ENCODE data around the gene PMVK. TPM values are rescaled to one million over a fixed set of nuclear protein-coding genes. Genes with fewer than 3 reads are reported as not detected.

PMVK gene
- total and polyA plus RNA-seq, 2 of the 4 experiments (the other 2 are of a cell fraction): 9.0 to 28.1 TPM

DNA sequence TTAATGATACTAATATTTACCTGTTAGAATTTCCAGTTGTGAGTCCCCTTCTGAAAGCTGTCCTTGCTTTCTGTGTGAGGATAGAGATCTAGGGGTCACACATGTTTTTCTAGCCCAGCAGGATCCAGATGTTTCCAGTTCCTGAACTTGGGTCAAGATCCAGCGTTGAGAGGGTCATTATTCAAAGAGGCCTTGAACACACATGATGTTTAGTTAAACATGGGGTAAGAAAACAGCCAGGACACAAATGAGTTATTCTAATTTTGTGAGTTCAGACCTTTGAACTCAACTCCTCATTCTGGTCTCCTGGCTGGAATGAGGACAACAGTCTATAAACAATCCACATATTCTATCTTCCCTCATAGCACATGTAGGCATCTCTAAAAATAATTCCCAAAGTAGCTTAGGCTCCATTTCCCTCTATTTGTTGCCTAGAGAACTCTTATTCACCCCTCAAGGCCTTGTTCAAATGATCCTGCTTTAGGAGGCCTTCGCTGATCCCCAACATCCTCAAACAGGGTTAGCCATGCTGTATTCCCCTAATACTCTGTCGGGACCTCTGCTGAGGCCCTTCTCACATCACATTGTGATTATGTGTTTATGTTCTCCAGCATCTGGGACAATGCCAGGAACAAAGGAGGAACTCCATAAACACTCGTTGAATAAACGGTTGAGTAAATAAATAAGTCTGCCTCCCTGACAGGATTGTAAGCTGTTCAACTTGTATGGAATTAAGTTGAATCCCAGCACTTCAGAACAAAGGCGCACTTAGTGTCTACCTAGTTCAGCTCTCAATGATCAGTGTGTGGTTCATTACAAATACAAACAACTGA is 51.4 kb downstream of the PMVK start (continued):
- TF ChIP-seq, protein P1, sequence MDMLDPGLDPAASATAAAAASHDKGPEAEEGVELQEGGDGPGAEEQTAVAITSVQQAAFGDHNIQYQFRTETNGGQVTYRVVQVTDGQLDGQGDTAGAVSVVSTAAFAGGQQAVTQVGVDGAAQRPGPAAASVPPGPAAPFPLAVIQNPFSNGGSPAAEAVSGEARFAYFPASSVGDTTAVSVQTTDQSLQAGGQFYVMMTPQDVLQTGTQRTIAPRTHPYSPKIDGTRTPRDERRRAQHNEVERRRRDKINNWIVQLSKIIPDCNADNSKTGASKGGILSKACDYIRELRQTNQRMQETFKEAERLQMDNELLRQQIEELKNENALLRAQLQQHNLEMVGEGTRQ (IDR thresholded peaks at IDR 0.05; ENCODE audit: low read depth, low read length): no peak

GRCh38 chr1:154883919-154884868 is 52.3 kb downstream of the PMVK start:
- Histone ChIP-seq H3K14ac (replicated peaks; ENCODE audit: low read depth, low read length) (no peak overlapping the region), H3K9ac (ENCODE audit: low read depth, low read length) (no peak overlapping the region), H4K91ac (ENCODE audit: insufficient read depth, low read depth, low read length) (no peak overlapping the region), H3K23ac (ENCODE audit: low read depth, low read length) (no peak overlapping the region), H3K27ac (ENCODE audit: insufficient read depth, low read length) (no peak overlapping the region), H3K4me1 (ENCODE audit: control insufficient read depth, insufficient read depth, low read length) (no peaks in the 10 kb centered on the region), H2AK9ac (replicated peaks; ENCODE audit: low read depth, low read length, poor library complexity) (no peak overlapping the region), H2BK20ac (ENCODE audit: low read depth, low read length) (no peak overlapping the region), H3K9me3 (ENCODE audit: control insufficient read depth, insufficient read depth, low read length) (0 out of 2 replicates have a peak, but pooled peaks cover 2% of the 10 kb centered on the region), H3K18ac (ENCODE audit: low read depth, low read length) (no peak overlapping the region), H3K27me3 (ENCODE audit: control insufficient read depth, insufficient read depth, low read length) (peaks cover 81% of the 10 kb centered on the region), H2AK5ac (ENCODE audit: low read depth, low read length) (no peak overlapping the region), H4K8ac (ENCODE audit: low read depth in 2 of 2, low read length in 2 of 2) (no peak overlapping the region), H3K4ac (ENCODE audit: low read depth, low read length) (no peak overlapping the region), H2AFZ (replicated peaks; ENCODE audit: low read length, poor library complexity) (no peak overlapping the region), H3K9me1 (ENCODE audit: insufficient read depth, low read length) (no peaks in the 10 kb centered on the region; the same call in 1 of the 2 replicates), H4K20me1 (ENCODE audit: insufficient read depth, low read length) (no peaks in the 10 kb centered on the region), H2BK5ac (ENCODE audit: low read depth, low read length, poor library complexity, severe bottlenecking) (no peak overlapping the region), H2BK15ac (ENCODE audit: low read depth, low read length) (no peak overlapping the region), H2BK120ac (ENCODE audit: low read depth, low read length) (no peak overlapping the region), H3K79me1 (ENCODE audit: low read depth in 1 of 2, low read length in 2 of 2) (no peaks in the 10 kb centered on the region), H3K56ac (ENCODE audit: extremely low read depth, insufficient read depth, low read length) (no peak overlapping the region), H3K4me3 (ENCODE audit: insufficient read depth, low read depth, low read length) (no peak overlapping the region), H4K5ac (ENCODE audit: low read depth, low read length) (no peak overlapping the region), H3K36me3 (ENCODE audit: control insufficient read depth, insufficient read depth, low read length) (no peaks in the 10 kb centered on the region), H3K4me2 (ENCODE audit: low read depth, low read length) (no peak overlapping the region)
- 100% methylated on average over 1 of the region's 15 CpGs; no CpG with 5 or more reads in 1 of the 2 experiments for WGBS, 2 experiments (ENCODE audit: extremely low coverage in 2 of 2, insufficient read length in 1 of 2)
- ATAC-seq (ENCODE audit: low read depth) (no peak), DNase-seq (no peak)
- ChIA-PET POLR2A (ENCODE audit: unreplicated experiment) (no interaction called here), CTCF (no interaction called here)
- dilution Hi-C loops (cut with HindIII; ENCODE audit: low sequenced_read_pairs, unreplicated experiment): no loop called here
- intact Hi-C loops (cut with micrococcal nuclease): no loop called here
- in situ Hi-C loops (cut with MboI; ENCODE audit: low sequenced_read_pairs): loop anchor here (5.0 kb wide), 2 partner anchors 317 to 402 kb away; partner anchors contain the start of gene CHRNB2
- BruUV-seq (replicated peaks): no TSS peak
- TF ChIP-seq RAD21 (IDR thresholded peaks at IDR 0.05; ENCODE audit: low read length) (no peak), RFX5 (IDR thresholded peaks at IDR 0.05; ENCODE audit: low read depth, low read length) (no peak), CEBPB (IDR thresholded peaks at IDR 0.05; ENCODE audit: low read depth, low read length) (no peak), MAZ (IDR thresholded peaks at IDR 0.05; ENCODE audit: borderline replicate concordance, low read depth, low read length) (no peak), MAFK (IDR thresholded peaks at IDR 0.05; ENCODE audit: low read depth, low read length) (no peak), RCOR1 (IDR thresholded peaks at IDR 0.05; ENCODE audit: insufficient replicate concordance, low read length) (no peak), ELK1 (IDR thresholded peaks at IDR 0.05; ENCODE audit: borderline replicate concordance, low read depth, low read length) (no peak), FOS (IDR thresholded peaks at IDR 0.05; ENCODE audit: low read depth, low read length) (no peak), POLR2A (IDR thresholded peaks at IDR 0.05; ENCODE audit: low read depth, low read length) (no peak)
- TF ChIP-seq, protein P1 (IDR thresholded peaks at IDR 0.05; ENCODE audit: low read depth, low read length): no peak

Measured in IMR-90 (cell line).